Right cardiac atrium (tissue), 5 donors: ENCODE results near the gene STK39. TPM values are rescaled to one million over a fixed set of nuclear protein-coding genes. Genes with fewer than 3 reads are reported as not detected.
A peak's percentile ranks its signal among the peaks of the same experiment; 100 is the strongest.

Experiments
- ATAC-seq, 2 donors: fragments of 200-7000 bp; cut with Tn5 transposase; one replicate each; pipeline versions ENCODE4 v1.8.0 to v1.9.1; 2020; ENCODE audit warnings: moderate library complexity in 2 of 2, mild to moderate bottlenecking in 1 of 2
- DNase-seq, 3 donors: peaks; one replicate each; pipeline ENCODE4 v3.0.0-alpha.2; 2020
- H3K27ac ChIP-seq: one replicate; pipeline ENCODE4 v1.5.1; 2013; ENCODE audit warnings: mild to moderate bottlenecking, low read length, control low read depth, moderate library complexity
- H3K27me3 ChIP-seq: one replicate; pipeline ENCODE4 v1.6.1; 2013; ENCODE audit not compliant: control insufficient read depth, insufficient read depth
- H3K4me1 ChIP-seq: one replicate; pipeline ENCODE4 v1.6.1; 2013; ENCODE audit warnings: low read length; ENCODE audit not compliant: control insufficient read depth, insufficient read depth
- H3K4me3 ChIP-seq: one replicate; pipeline ENCODE4 v1.5.1; 2013; ENCODE audit warnings: low read length, control low read depth
- H3K9me3 ChIP-seq: one replicate; pipeline ENCODE4 v1.6.1; 2013; ENCODE audit warnings: low read length; ENCODE audit not compliant: control insufficient read depth
- WGBS: extraction: QIAGEN DNeasy Blood & Tissue Kit; methylation state at CpG from one replicate; pipeline ENCODE4 v1.1.7; 2013; 5-methylcytosine and 5-hydroxymethylcytosine counted together
- intact Hi-C, 4 donors: fragments of 100-400 bp; cut with DNase I; formaldehyde crosslinking; loops; one replicate each; pipeline versions ENCODE4 v1.11.0 to v1.14.0; 2022 to 2023
- polyA plus RNA-seq: library from polyadenylated mRNA; stranded (reverse); fragments of 200-250 nt; gene quantifications from one replicate; pipeline ENCODE4 v1.2.3, GENCODE V29; 2013
- total RNA-seq, 4 donors: library from RNA; stranded (reverse); fragmentation: NEBNext Ultra II Directional; extraction: Animal tissue kit (Norgen Biotek cat#: 25700); gene quantifications; one replicate each; pipeline ENCODE4 v1.2.1, GENCODE V29; 2021
- donor health status: healthy with polysubstance abuse.
- donor health status: DM: no; HTN: yes; CAD: no.
- donor health status: DM: no; HTN: no; CAD: no.
- donor health status: DM: no; HTN: yes; CAD: no; lungs with severe emphysema.
- donor health status: DM: yes; HTN: yes; CAD: no.

Gene STK39
- total and polyA plus RNA-seq, 5 donors = 9.0 to 10.5 (median 10.2) TPM

GRCh38 chr2:168167511-168168263, 79.7 kb downstream of the STK39 start:
- intact Hi-C loops = no loop called here
- H3K27me3 ChIP-seq = no peaks in the 10 kb centered on the region
- H3K9me3 ChIP-seq = no peaks in the 10 kb centered on the region
- DNase-seq (no peak), ATAC-seq (no peak)
- H3K27ac ChIP-seq = no peak overlapping the region
- peaks cover 7% of the 10 kb centered on the region for H3K4me1 ChIP-seq
- 75% methylated on average over 4 of the region's 4 CpGs for WGBS
- H3K4me3 ChIP-seq = no peak overlapping the region

GRCh38 chr2:168166902-168167510, 80.4 kb downstream of the STK39 start:
- 86% methylated on average over 7 of the region's 7 CpGs for WGBS
- H3K27me3 ChIP-seq = no peaks in the 10 kb centered on the region
- H3K4me3 ChIP-seq = no peak overlapping the region
- DNase-seq (no peak), ATAC-seq (no peak)
- no peaks in the 10 kb centered on the region for H3K9me3 ChIP-seq
- peak overlapping the region; percentile 42 for H3K27ac ChIP-seq
- intact Hi-C loops = no loop called here
- peaks cover 7% of the 10 kb centered on the region for H3K4me1 ChIP-seq

GRCh38 chr2:168165985-168166901, 81.2 kb downstream of the STK39 start:
- Histone ChIP-seq H3K4me1 (peaks cover 7% of the 10 kb centered on the region), H3K4me3 (no peak overlapping the region), H3K9me3 (no peaks in the 10 kb centered on the region), H3K27me3 (no peaks in the 10 kb centered on the region), H3K27ac (peak overlapping the region; percentile 49)
- intact Hi-C loops = no loop called here
- 61% methylated on average over 3 of the region's 3 CpGs for WGBS
- peak; percentile 31 to 51 for ATAC-seq
- DNase-seq = no peak

- Histone ChIP-seq H3K27me3 (no peaks in the 10 kb centered on the region), H3K4me1 (peaks cover 7% of the 10 kb centered on the region), H3K9me3 (no peaks in the 10 kb centered on the region), H3K27ac (no peak overlapping the region), H3K4me3 (no peak overlapping the region)
- intact Hi-C loops = no loop called here
- WGBS = 42% methylated on average over 3 of the region's 3 CpGs
- ATAC-seq = peak; percentile 58 to 70
- peak in 1 of 3 donors; percentile 34 for DNase-seq
Measured at GRCh38 chr2:168165397-168165796, 82.0 kb downstream of the STK39 start.

GRCh38 chr2:168160897-168161296, 86.5 kb downstream of the STK39 start:
- H3K27ac ChIP-seq = no peak overlapping the region
- 75% methylated on average over 7 of the region's 7 CpGs for WGBS
- no peak overlapping the region for H3K4me3 ChIP-seq
- peaks cover 4% of the 10 kb centered on the region for H3K4me1 ChIP-seq
- H3K9me3 ChIP-seq = no peaks in the 10 kb centered on the region
- ATAC-seq = no peak
- H3K27me3 ChIP-seq = no peaks in the 10 kb centered on the region
- intact Hi-C loops = no loop called here
- no peak for DNase-seq

- no peaks in the 10 kb centered on the region for H3K27me3 ChIP-seq
- intact Hi-C loops = loop anchor here in 1 of 4 donors (10.0 kb wide), 1 partner anchor 155 kb away; no protein-coding TSS in a partner anchor
- H3K4me3 ChIP-seq = no peak overlapping the region
- 76% methylated on average over 8 of the region's 8 CpGs for WGBS
- H3K27ac ChIP-seq = no peak overlapping the region
- H3K9me3 ChIP-seq = no peaks in the 10 kb centered on the region
- no peak for DNase-seq
- peaks cover 2% of the 10 kb centered on the region for H3K4me1 ChIP-seq
- no peak for ATAC-seq
Measured at GRCh38 chr2:168159754-168160585, 87.4 kb downstream of the STK39 start.

- H3K9me3 ChIP-seq = no peaks in the 10 kb centered on the region
- intact Hi-C loops = loop anchor here in 1 of 4 donors (10.0 kb wide), 1 partner anchor 156 kb away; no protein-coding TSS in a partner anchor
- ATAC-seq (no peak), DNase-seq (no peak)
- peaks cover 2% of the 10 kb centered on the region for H3K4me1 ChIP-seq
- H3K27me3 ChIP-seq = no peaks in the 10 kb centered on the region
- H3K4me3 ChIP-seq = no peak overlapping the region
- WGBS = 81% methylated on average over 3 of the region's 3 CpGs
- H3K27ac ChIP-seq = no peak overlapping the region
Measured at GRCh38 chr2:168158586-168158985, 88.8 kb downstream of the STK39 start.

- H3K27me3 ChIP-seq = no peaks in the 10 kb centered on the region
- H3K27ac ChIP-seq = no peak overlapping the region
- DNase-seq (no peak), ATAC-seq (no peak)
- intact Hi-C loops = loop anchor here in 1 of 4 donors (10.0 kb wide), 1 partner anchor 157 kb away; no protein-coding TSS in a partner anchor
- WGBS = 48% methylated on average over 2 of the region's 2 CpGs
- no peak overlapping the region for H3K4me3 ChIP-seq
- H3K4me1 ChIP-seq = peaks cover 2% of the 10 kb centered on the region
- no peaks in the 10 kb centered on the region for H3K9me3 ChIP-seq
Measured at GRCh38 chr2:168157926-168158325, 89.5 kb downstream of the STK39 start.

GRCh38 chr2:168157070-168157469, 90.3 kb downstream of the STK39 start:
- ATAC-seq (no peak), DNase-seq (no peak)
- no peak overlapping the region for H3K27ac ChIP-seq
- no peaks in the 10 kb centered on the region for H3K27me3 ChIP-seq
- intact Hi-C loops = loop anchor here in 1 of 4 donors (10.0 kb wide), 1 partner anchor 158 kb away; no protein-coding TSS in a partner anchor
- H3K4me1 ChIP-seq = peaks cover 2% of the 10 kb centered on the region
- H3K9me3 ChIP-seq = no peaks in the 10 kb centered on the region
- 85% methylated on average over 3 of the region's 3 CpGs for WGBS
- no peak overlapping the region for H3K4me3 ChIP-seq

GRCh38 chr2:168156661-168157060, 90.7 kb downstream of the STK39 start:
- H3K4me1 ChIP-seq = peaks cover 2% of the 10 kb centered on the region
- H3K9me3 ChIP-seq = no peaks in the 10 kb centered on the region
- DNase-seq = peak; percentile 43 to 69 (median 65)

More at GRCh38 chr2:168156661-168157060, 90.7 kb downstream of the STK39 start:
- Histone ChIP-seq H3K27me3 (no peaks in the 10 kb centered on the region), H3K4me3 (no peak overlapping the region), H3K27ac (no peak overlapping the region)
- peak; percentile 76 to 80 for ATAC-seq
- intact Hi-C loops = loop anchor here in 1 of 4 donors (10.0 kb wide), 1 partner anchor 158 kb away; no protein-coding TSS in a partner anchor
- 31% methylated on average over 5 of the region's 5 CpGs for WGBS
